Breast epithelium (tissue), 3 donors: ENCODE data around the gene ARHGAP10.

Source experiments
- CTCF ChIP-seq, 3 donors: fragments of 450-650 bp; IDR thresholded peaks; one replicate each; pipeline ENCODE4 v1.5.1; 2016 to 2017; ENCODE audit warnings: antibody characterized with exemption in 3 of 3, mild to moderate bottlenecking in 3 of 3, moderate library complexity in 3 of 3
- POLR2A ChIP-seq: fragments of 450-650 bp; IDR thresholded peaks from one replicate; pipeline ENCODE4 v1.6.1; 2016; ENCODE audit warnings: antibody characterized with exemption, mild to moderate bottlenecking, moderate library complexity
- POLR2AphosphoS5 ChIP-seq, 3 donors: sonication (generic); formaldehyde crosslinking; IDR thresholded peaks; one replicate each; pipeline ENCODE4 v1.6.1; 2017; ENCODE audit warnings: antibody characterized with exemption in 3 of 3

DNA sequence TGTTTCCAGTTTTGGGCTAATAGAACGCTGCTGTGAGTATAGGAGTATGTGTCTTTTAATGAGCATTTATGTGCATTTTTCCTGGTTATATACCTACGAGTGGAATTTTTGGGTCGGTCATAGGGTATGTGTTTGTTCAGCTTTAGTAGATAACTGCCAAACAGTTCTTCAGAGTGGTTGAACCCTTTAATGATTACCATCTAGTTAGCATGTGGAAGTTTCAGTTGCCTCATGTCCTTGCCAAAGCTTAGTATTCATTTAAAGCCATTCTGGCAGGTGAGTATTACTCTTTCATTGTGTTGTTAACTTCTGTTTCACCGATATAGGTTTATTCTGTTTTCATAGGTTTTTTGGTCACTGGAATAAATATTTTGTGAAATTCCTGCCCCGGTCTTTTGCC is 229.1 kb downstream of the ARHGAP10 start:
- TF ChIP-seq CTCF (IDR thresholded peaks at IDR 0.05) (no peak), POLR2A (no peak), POLR2AphosphoS5 (IDR thresholded peaks at IDR 0.05) (no peak)
